Right lung (tissue), 5 donors: ENCODE data around the gene TMEM151B. TPM values are rescaled to one million over a fixed set of nuclear protein-coding genes. Genes with fewer than 3 reads are reported as not detected.

Source experiments
- DNase-seq, 2 donors: peaks; one replicate each; pipeline ENCODE4 v3.0.0-alpha.2; 2013
- polyA plus RNA-seq, 5 donors: library from polyadenylated mRNA; unstranded; fragments of 120-200 nt; gene quantifications; one replicate each; pipeline versions ENCODE4 v1.2.1 to v1.2.3, GENCODE V29; 2013; ENCODE audit warnings: inconsistent platforms in 1 of 5, low replicate concordance in 1 of 5; ENCODE audit not compliant: insufficient read length in 5 of 5, insufficient read depth in 1 of 5

TMEM151B gene
- polyA plus RNA-seq, 5 donors, result 0.38 to 1.2 (median 0.91) TPM

- no peak for DNase-seq
Measured at GRCh38 chr6:44278774-44279697, 8.8 kb downstream of the TMEM151B start.

DNA sequence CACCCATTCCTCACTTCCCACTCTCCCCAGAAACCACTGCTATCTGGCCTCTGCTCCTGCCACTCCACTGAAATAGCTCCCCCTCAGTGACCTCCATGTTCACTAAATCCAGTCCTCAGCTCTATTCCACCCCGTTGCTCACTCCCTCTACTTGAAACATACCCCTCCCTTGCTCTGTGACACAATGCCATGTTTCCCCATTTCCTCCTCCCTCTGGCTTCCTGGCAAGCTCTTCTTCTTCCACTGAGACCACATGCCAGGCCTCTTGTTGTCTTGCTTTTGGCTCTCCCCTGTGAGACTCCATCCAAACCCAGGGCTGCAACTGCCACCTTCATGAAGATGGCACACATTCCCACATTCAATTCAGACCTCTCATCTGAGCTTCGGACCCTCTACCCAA, 13.9 kb downstream of the TMEM151B start:
- no peak for DNase-seq

GRCh38 chr6:44284867-44285266, 14.6 kb downstream of the TMEM151B start:
- no peak for DNase-seq

- no peak for DNase-seq
Measured at GRCh38 chr6:44285552-44286284, 15.5 kb downstream of the TMEM151B start.

GRCh38 chr6:44286285-44286565, 16.0 kb downstream of the TMEM151B start:
- no peak for DNase-seq

DNA sequence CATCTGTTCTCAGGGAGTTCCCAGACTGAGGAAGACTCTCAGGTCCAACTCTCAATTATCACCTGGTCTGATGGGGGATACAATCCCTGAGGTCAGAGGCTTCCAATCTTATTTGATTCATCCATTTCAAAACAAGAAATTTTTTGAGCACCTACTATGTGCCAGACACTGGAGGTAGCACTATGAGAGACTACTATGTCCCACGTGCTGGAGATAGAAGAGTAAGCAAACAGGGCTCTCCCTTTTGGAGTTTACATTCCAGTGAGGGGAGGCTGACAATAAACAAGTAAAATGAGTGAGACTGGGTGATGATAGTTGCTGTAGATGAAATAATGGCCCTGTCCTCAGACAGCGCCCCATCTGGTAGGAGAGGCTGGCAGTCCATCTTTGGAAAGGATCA, 16.5 kb downstream of the TMEM151B start:
- DNase-seq, result no peak

GRCh38 chr6:44289726-44290260, 19.5 kb downstream of the TMEM151B start:
- no peak for DNase-seq

GRCh38 chr6:44291841-44292240, 21.6 kb downstream of the TMEM151B start:
- no peak for DNase-seq

GRCh38 chr6:44292661-44293365, 22.6 kb downstream of the TMEM151B start:
- no peak for DNase-seq

GRCh38 chr6:44294832-44295791, 24.9 kb downstream of the TMEM151B start:
- DNase-seq, result no peak

- peak; percentile 33 to 42 for DNase-seq
Measured at GRCh38 chr6:44297063-44298038, 27.1 kb downstream of the TMEM151B start.

GRCh38 chr6:44298055-44298803, 28.0 kb downstream of the TMEM151B start:
- no peak for DNase-seq

GRCh38 chr6:44298864-44299263, 28.6 kb downstream of the TMEM151B start:
- DNase-seq, result no peak

DNA sequence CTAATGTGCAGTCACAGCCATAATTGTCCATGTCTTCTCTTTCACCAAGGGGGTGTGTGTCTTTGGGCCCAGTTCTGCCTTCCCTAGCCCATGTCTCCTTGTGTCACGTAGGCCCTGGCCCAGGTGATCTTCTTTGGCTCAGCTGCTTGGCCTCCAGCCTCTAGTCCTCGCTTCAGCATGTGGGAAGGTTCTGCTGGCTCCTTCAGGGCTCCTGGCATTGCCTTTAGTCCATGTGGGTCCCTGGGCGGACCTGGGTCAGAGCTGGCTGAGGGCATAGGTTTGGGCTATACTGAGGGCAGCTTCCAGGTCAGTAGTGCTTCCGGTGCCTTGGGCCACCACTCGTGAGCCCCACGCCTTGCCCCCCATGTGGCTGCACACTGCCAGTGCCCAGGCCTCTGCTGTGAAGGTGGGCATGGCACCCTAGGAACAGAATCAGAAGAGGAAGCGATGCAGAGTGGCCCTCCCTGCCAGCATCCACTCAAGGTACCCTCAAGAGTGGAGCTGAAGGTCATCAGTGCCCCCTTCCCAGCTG, 30.1 kb downstream of the TMEM151B start:
- no peak for DNase-seq

DNA sequence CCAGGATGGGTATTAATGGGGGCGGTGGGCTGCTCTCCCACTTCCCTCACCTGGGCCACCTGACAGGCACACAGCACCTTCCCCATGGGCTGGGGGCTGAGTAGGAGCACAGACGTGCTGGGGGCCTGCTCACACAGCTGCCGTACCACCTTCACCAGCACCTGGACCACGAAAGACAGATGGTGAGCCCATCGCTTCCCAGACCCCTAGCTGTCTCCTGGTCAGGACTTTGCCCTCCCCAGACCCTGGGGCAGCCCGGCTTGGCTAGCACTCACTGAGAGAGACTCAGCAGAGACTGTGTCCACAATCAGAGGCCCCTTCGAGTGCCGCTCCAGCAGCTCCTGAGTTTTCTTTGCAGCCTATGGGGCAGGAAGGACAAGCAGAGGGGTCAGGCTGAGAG, 30.9 kb downstream of the TMEM151B start:
- DNase-seq, result no peak

- DNase-seq, result no peak
Measured at GRCh38 chr6:44301782-44302564, 31.7 kb downstream of the TMEM151B start.

- no peak for DNase-seq
Measured at GRCh38 chr6:44302856-44303255, 32.6 kb downstream of the TMEM151B start.

GRCh38 chr6:44303842-44304241, 33.6 kb downstream of the TMEM151B start:
- DNase-seq, result no peak
